Daoy (cell line): ENCODE results near the gene HYCC1. TPM values are rescaled to one million over a fixed set of nuclear protein-coding genes. Genes with fewer than 3 reads are reported as not detected.
A peak's percentile ranks its signal among the peaks of the same experiment; 100 is the strongest.
"Not testable (repeated sequence)": the region's sequence is repeated elsewhere in the genome, so short reads cannot be mapped to it uniquely, and the experiment has no call there.

Experiments used
- DNase-seq: peaks from one replicate; pipeline ENCODE4 v3.0.0-alpha.2; 2015; ENCODE audit warnings: low read depth
- total RNA-seq: library from RNA; depleted of rRNA; stranded (reverse); fragments of >200 nt; shearing (Covaris generic); gene quantifications from 2 replicates; pipeline ENCODE4 v1.2.3, GENCODE V29; 2014; rRNA removed

Gene HYCC1
- 186 and 202 TPM in 2 replicates for total RNA-seq

DNA sequence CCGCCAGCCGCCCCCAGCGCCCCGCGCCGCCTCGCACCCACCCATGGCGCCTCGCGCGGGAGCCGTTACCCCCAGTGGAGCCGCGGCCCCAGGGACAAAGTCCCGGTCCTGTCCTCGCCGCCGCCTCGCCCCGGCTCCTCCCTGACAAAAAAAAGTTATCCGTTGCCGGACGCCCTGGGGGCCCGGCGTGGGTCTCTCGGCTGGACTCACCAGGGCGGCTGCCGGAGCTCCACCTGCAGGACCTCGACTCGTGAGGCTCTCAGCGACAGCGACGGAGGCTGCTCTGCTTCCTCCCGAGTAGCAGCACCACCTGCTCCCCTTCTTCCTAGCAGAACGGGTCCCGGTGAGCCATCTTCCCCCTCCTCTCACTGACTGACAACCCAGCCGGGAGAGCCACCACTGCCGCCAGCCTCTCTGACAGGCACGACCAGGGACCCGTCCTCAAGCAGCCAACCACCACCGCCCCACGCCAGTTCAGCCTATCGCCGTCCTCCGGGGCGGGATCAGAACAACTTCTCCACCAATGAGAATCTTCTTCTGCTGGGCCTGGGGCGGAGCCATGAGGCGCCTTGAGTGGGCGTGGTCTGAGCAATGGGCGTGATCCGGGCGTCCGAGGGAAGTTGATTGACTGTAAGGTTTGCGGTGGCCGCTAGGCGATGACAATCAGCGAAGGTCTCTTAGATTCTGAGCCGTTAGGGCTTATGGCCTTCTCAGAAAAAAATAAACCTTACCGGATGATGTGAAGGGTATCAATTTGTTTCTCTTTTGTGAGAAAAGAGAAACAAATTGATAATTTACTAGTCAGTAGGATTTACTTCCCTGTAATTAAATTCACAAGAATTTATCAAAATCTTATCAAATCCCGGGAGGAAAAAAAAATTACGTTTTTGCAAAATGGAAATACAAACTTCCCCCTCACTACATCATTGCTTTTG lies at the start of gene HYCC1:
Gene HYCC1, minus strand, starts transcription at position 416 of the 935 bp plus-strand sequence. CDS start 23,019 bp downstream, outside the sequence.
- peak; percentile 100 for DNase-seq

DNA sequence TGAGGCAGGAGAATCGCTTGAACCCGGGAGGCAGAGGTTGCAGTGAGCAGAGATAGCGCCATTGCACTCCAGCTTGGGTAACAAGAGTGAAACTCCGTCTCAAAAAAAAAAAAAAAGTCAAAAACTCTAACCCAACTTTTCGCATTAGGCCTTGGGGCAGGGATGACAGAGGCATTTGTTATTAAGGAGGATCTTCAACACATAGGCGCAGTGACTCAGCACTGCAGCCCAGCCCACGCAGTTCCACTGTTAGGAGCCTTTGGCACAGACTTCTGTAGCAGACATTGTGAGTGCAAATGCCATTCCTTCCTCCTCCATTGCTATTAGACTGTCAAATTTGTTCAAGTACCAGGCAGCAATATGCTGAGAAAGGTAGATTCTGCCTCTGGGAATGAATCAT lies 48.5 kb upstream of the HYCC1 start:
- DNase-seq = peak; percentile 93

DNA sequence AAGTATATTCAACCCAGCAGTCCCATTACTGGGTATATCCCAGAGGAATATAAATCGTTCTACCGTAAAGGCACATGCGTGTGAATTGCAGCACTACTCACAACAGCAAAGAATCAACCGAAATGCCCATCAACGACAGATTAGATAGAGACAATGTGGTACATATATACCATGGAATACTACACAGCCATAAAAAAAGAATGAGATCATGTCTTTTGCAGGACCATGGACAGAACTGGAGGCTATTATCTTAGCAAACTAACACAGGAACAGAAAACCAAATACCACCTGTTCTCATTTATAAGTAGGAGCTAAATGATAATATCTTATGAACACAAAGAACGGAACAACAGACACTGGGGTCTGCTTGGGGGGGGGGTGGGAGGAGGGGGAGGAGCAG lies 47.4 kb upstream of the HYCC1 start:
- no peak for DNase-seq

DNA sequence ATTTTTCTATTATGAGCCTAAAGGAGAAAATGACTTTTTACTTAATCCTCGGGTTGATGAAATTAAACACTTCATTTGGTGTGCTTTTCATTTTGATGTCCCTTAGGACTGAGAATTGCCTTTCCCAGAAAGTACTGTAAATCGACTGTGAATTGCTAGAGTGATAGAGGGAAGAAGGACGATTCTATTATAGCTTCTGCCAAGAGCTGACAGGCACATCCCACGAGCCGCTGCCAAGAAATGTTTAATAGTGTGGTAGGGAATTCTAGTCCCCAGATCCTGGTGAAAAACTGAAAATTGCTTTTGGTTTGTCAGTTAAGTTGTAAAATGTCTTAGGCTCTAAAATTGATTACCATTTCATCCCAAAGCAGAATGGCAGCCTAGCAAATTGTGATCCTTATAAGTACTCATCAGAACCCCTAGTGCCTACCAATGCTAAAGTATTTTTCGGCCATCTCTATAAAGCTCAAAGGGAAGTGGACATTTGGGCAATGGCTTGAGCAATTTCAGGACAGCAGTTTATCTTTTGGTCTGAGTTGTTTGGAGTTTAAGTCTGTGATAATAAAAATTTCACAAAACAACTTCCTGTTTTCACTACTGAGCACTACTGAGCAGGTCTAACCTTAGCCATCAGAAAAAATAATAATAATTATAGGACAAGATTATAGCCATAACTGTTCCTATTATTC lies 44.6 kb upstream of the HYCC1 start:
- no peak for DNase-seq

DNA sequence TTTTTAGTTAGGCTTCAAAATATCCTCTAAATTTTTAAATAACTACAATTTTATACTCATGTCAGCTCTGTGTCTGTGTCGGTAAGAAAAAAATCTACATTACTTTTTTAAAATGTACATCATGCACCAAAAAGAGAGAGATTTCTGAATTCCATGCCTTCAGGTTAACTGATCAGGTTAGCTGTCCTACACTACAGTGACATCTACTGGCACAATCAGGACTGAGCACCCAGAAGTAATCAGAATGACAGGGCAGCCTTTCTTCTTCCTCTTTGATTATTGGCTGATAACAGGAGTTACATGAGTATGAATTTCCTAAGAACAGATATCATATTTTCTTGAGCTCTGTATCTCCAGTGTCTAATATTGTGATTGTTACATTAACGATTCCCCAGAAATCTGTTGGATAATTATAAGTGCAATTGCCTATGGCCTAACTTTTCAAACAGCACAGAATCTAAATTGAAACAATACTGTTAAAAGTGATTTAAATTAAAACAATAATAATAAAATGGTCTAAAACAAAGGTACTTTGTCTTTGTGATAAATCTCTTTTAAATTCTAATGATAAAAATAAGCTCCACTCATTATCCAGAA lies 41.8 kb upstream of the HYCC1 start:
- peak; percentile 76 for DNase-seq

GRCh38 chr7:23051124-23051485 lies 37.2 kb upstream of the HYCC1 start:
- DNase-seq = peak; percentile 83

- not testable (repeated sequence) for DNase-seq
These were observed 32.4 kb upstream of the HYCC1 start for GRCh38 chr7:23046336-23046735.

GRCh38 chr7:23045086-23045485 lies 31.2 kb upstream of the HYCC1 start:
- not testable (repeated sequence) for DNase-seq

DNA sequence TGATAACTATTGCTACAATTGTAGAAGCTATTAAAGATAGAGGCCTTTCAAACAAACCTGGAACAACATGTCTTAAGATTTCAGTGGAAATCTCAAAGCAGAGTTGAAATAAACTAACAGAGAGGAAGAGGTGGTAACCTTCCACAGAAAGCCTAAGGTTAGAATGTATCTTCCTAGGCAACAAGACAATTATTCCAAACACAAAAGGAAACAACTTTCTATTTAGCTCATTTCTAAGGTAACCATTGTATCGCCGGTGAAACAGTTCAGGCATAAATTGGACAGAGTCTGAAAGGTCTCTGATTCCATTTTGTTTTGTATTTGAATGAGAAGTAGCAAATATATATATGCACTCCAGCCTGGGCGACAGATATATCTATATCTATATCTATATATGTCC lies 30.7 kb upstream of the HYCC1 start:
- no peak for DNase-seq

- DNase-seq = peak; percentile 67
These were observed 29.5 kb upstream of the HYCC1 start for GRCh38 chr7:23043441-23043840.

GRCh38 chr7:23039674-23040073 lies 25.7 kb upstream of the HYCC1 start:
- DNase-seq = not testable (repeated sequence)

GRCh38 chr7:23035542-23036371 lies 21.8 kb upstream of the HYCC1 start:
- not testable (repeated sequence) for DNase-seq

DNA sequence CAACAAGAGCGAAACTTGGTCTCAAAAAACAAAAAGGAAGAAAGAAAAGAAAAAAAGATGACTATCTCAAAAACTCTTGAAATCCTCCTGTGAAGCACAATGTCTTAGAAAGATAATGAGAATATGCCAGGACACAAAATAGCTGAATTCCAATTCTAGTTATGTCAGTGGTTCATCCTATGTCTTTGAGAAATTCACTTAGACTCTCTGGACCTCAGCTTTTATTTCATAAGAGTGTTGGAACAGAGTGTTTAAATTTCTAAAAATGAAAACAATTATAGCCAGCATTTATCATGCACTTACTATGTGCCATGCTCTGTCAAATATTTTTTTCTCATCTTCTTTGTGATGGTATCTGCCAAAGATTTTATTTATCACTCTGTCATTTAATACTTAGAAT lies 13.3 kb upstream of the HYCC1 start:
- DNase-seq = no peak

DNA sequence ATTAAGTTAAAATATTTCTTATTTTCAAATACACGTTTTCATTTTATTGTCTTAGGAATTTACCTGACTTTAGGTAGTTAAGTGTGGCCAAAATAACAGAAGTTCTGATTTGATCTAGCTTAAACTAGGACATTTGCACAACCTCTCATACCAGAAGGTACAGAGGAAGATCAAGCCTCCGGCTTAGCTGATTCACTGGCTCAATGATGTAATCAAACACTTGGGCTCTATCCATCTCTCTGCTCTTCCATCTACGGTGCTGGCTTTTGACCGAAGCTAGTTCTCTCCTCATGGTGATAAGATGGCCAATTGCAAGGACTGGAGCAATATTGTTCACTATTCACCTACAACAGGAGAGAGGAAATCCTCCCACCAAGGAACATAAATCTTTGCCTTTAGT lies 12.2 kb upstream of the HYCC1 start:
- no peak for DNase-seq

- DNase-seq = no peak
These were observed 10.5 kb upstream of the HYCC1 start for GRCh38 chr7:23024454-23024853.

DNA sequence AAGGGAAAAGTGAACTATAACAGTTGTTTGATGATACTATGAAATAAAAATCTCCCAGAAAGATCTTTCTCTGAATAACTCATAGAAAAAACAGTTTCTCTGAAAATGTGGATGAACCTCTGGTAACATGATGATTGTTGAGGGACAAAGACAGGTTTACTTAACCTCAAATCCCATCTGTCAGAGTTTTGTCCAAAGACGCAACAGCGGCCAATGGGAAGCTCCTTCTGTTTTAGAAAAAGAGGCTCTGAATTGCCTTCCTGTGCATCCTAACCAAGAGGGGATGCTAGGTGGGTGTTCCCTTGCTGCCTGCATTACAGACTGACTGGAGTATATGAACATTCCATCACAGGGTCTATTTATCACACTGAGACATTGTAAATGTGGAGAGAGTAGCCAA lies 8.9 kb upstream of the HYCC1 start:
- no peak for DNase-seq

DNA sequence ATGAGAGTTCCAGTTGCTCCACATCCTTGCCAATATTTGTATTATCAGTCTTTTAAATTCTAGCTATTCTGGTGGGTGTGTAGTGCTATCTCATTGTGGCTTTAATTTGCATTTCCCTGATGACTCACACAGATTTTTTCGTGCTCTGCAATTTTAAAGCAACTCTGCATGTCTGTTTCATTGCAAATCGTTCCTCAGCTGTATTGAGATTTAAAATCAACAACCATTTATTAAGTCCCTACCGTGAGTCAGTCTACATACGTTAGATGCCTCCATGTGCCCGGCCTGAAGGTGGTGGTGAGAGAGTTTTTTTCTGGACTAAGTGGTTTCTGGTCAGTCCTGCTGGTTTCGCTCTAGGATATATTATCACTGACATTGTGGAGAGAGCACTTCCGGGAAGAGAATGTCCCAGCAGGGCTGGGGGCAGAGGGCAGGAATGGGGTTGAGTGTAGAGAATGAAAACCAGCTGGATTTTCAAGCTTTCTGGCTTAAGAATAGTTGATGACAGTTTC lies 8.4 kb upstream of the HYCC1 start:
- peak; percentile 64 for DNase-seq

DNA sequence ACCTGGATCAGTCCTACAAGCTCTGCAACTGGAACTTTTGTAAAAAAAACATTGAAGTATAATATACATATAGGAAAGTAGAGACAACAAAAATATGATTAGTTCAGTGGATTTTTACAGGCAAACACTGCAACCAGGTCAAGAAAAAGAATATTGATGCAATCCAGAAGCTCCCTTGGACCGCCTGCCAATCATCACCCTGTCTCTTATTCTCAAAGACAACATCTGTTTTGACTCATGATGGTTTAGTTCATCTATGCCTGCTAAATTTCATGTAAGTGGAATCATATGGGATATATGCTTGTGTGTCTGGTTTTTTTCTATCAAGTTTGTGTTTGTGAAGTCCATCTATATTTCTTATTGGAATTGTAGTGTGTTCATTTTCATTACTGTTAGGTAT lies 7.7 kb upstream of the HYCC1 start:
- DNase-seq = no peak

- DNase-seq = peak; percentile 79
These were observed 6.9 kb upstream of the HYCC1 start for GRCh38 chr7:23020742-23021401.

- no peak for DNase-seq
These were observed 4.8 kb upstream of the HYCC1 start for GRCh38 chr7:23018750-23019149.

DNA sequence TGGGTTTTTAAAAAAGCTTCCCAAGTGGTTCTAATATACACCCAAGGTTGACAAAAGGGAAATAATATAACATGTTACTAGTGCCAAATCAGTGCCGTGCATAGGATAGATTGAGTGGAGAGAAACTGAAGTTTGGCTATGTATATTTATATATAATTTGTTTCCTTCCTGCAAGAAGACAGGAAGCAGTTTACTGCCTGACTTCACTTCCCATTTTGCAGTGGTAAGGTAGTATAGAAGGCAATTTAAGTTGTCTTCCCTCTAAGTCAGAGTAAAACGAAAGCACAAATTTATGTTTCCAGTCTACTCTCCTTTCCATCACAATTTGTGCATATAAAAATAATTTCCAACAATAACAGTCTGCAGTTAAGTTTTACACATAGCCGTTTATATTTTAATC lies 3.4 kb upstream of the HYCC1 start:
- DNase-seq = no peak
